Measurements from ENCODE around the gene FNDC8. TPM values are rescaled to one million over a fixed set of nuclear protein-coding genes. Genes with fewer than 3 reads are reported as not detected.

Gene FNDC8
- total RNA-seq, 2 experiments from 2014 or later, result not detected

DNA sequence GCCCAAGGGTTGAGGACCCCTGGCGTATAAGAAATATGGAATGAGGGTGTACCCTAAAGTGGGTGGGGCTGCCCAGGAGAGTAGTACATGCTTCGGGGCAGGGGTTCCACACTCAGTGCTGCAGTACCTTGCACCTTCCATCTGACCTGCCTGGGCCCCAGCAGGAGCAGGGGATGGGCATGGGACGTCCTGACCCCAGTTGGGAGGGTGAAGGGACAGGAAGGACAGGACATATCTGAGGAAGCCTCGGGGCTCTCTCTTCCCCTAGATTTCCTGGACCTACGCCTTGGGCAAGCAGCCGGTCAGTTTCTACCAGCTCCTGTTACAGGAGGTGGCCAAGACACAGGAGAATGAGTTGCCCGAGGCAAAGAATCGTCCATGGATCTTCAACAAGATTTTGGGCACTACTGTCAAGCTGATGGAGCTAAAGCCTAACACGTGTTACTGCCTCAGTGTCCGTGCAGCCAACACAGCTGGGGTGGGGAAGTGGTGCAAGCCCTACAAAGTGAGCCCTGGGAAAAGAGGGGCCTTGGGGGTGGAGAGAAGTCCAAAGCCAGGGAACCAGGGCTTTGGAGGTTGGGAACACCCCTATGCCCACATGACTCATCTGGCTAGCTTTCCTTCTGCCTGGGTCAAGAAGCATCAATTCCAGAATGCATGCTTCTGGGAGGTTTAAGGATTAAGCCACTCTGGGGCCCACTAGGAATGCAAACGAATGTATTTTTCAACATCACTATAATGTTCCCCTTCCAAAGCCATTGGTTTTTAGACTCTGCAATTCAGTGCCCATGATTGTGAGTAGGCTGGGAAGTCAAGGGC, 7.9 kb downstream of the FNDC8 start:
- Histone ChIP-seq H3K27ac (ENCODE audit: low read depth, low read length, poor library complexity, severe bottlenecking) (no peak overlapping the region), H3K9me3 (ENCODE audit: low read length) (no peaks in the 10 kb centered on the region), H3K4me1 (ENCODE audit: insufficient read depth, low read length, poor library complexity, severe bottlenecking) (no peaks in the 10 kb centered on the region), H3K79me2 (ENCODE audit: insufficient read depth, low read depth, low read length) (no peaks in the 10 kb centered on the region), H3K4me3 (ENCODE audit: low read depth, low read length, poor library complexity, severe bottlenecking) (no peak overlapping the region), H4K20me1 (ENCODE audit: insufficient read depth, low read length) (no peaks in the 10 kb centered on the region), H2AFZ (ENCODE audit: low read length) (no peak overlapping the region), H3K9me2 (ENCODE audit: insufficient read depth, low read length) (no peaks in the 10 kb centered on the region), H3K4me2 (ENCODE audit: low read length) (no peak overlapping the region), H3K36me3 (ENCODE audit: insufficient read depth, low read length) (peaks cover 53% of the 10 kb centered on the region)
- ChIA-PET CTCF (ENCODE audit: unreplicated experiment) (interaction anchor here (0.6 kb wide), 1 partner anchor 11 kb away, joined by 4 read pairs; no protein-coding TSS in a partner anchor), POLR2A (interaction anchor here (1.3 kb wide), 1 partner anchor 12 kb away, joined by 4 read pairs; no protein-coding TSS in a partner anchor)
- DNase-seq (ENCODE audit: low spot score), result no peak
- TSS peak; percentile 15 for BruUV-seq (replicated peaks)
- no peak for TF ChIP-seq EZH2phosphoT487 (IDR thresholded peaks at IDR 0.05; ENCODE audit: borderline replicate concordance, low read depth, low read length)
- TF ChIP-seq, protein P1, sequence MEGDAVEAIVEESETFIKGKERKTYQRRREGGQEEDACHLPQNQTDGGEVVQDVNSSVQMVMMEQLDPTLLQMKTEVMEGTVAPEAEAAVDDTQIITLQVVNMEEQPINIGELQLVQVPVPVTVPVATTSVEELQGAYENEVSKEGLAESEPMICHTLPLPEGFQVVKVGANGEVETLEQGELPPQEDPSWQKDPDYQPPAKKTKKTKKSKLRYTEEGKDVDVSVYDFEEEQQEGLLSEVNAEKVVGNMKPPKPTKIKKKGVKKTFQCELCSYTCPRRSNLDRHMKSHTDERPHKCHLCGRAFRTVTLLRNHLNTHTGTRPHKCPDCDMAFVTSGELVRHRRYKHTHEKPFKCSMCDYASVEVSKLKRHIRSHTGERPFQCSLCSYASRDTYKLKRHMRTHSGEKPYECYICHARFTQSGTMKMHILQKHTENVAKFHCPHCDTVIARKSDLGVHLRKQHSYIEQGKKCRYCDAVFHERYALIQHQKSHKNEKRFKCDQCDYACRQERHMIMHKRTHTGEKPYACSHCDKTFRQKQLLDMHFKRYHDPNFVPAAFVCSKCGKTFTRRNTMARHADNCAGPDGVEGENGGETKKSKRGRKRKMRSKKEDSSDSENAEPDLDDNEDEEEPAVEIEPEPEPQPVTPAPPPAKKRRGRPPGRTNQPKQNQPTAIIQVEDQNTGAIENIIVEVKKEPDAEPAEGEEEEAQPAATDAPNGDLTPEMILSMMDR (conservative IDR thresholded peaks at IDR 0.05; ENCODE audit: low read length), result no peak
- intact Hi-C loops (cut with micrococcal nuclease; ENCODE audit: unreplicated experiment), result no loop called here

DNA sequence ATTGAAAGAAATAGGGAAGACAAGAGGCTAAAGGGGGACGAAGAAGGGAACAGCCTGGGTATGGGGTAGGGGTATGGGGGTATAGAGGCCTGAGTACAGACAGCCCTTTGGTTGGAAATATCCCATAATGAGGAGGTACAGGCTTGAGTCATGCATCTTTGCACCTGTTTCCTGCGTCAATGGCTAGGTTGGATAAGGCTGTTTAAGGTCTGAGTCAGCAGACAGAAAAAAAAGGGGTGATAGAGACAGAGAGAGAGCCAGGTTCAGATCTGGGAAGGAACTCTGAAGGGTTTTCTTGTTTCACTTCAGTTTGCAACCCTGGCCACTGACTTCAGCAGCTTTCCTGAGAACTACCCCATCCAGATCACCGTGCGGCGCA, 8.5 kb downstream of the FNDC8 start:
- POLR2A ChIA-PET, result no interaction called here
- CTCF ChIA-PET (ENCODE audit: unreplicated experiment), result no interaction called here
- Histone ChIP-seq H3K79me2 (ENCODE audit: insufficient read depth, low read depth, low read length) (no peaks in the 10 kb centered on the region), H2AFZ (ENCODE audit: low read length) (no peak overlapping the region), H3K9me2 (ENCODE audit: insufficient read depth, low read length) (no peaks in the 10 kb centered on the region), H4K20me1 (ENCODE audit: insufficient read depth, low read length) (no peaks in the 10 kb centered on the region), H3K4me2 (ENCODE audit: low read length) (no peak overlapping the region), H3K9me3 (ENCODE audit: low read length) (no peaks in the 10 kb centered on the region), H3K4me1 (ENCODE audit: insufficient read depth, low read length, poor library complexity, severe bottlenecking) (no peaks in the 10 kb centered on the region), H3K4me3 (ENCODE audit: low read depth, low read length, poor library complexity, severe bottlenecking) (no peak overlapping the region), H3K36me3 (ENCODE audit: insufficient read depth, low read length) (peaks cover 59% of the 10 kb centered on the region), H3K27ac (ENCODE audit: low read depth, low read length, poor library complexity, severe bottlenecking) (no peak overlapping the region)
- no peak for TF ChIP-seq EZH2phosphoT487 (IDR thresholded peaks at IDR 0.05; ENCODE audit: borderline replicate concordance, low read depth, low read length)
- TF ChIP-seq, protein P1 (conservative IDR thresholded peaks at IDR 0.05; ENCODE audit: low read length), result no peak
- intact Hi-C loops (cut with micrococcal nuclease; ENCODE audit: unreplicated experiment), result no loop called here
- BruUV-seq (replicated peaks), result no TSS peak
- DNase-seq (ENCODE audit: low spot score), result no peak

DNA sequence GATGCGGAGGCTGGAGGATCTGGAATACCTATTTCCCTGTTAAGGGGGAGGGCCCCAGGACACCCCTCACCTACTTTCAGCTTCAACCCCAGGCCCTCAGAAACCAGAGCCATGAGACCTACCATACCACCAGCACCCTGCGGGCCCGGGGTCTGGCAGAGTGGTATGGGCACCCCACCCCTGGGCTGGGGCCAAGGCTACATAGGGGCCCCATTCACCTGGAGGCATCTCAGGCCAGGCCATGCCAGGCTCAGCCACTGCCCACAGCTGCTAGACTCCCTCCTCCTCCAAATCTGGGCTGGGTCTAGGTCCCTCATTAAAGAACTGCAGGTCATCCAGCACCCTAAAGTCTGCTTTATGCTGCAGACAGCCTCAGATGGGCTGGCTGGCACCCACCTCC, 9.0 kb downstream of the FNDC8 start:
- no peak overlapping the region for H3K27ac ChIP-seq (ENCODE audit: low read depth, low read length, poor library complexity, severe bottlenecking)
- H3K4me2 ChIP-seq (ENCODE audit: low read length), result no peak overlapping the region
- no peaks in the 10 kb centered on the region for H3K9me3 ChIP-seq (ENCODE audit: low read length)
- H4K20me1 ChIP-seq (ENCODE audit: insufficient read depth, low read length), result no peaks in the 10 kb centered on the region
- intact Hi-C loops (cut with micrococcal nuclease; ENCODE audit: unreplicated experiment), result no loop called here
- H2AFZ ChIP-seq (ENCODE audit: low read length), result no peak overlapping the region
- H3K4me1 ChIP-seq (ENCODE audit: insufficient read depth, low read length, poor library complexity, severe bottlenecking), result no peaks in the 10 kb centered on the region
- no TSS peak for BruUV-seq (replicated peaks)
- DNase-seq (ENCODE audit: low spot score), result no peak
- POLR2A ChIA-PET, result interaction anchor here (0.7 kb wide), 1 partner anchor 44 kb away, joined by 4 read pairs; no protein-coding TSS in a partner anchor
- CTCF ChIA-PET (ENCODE audit: unreplicated experiment), result no interaction called here
- H3K36me3 ChIP-seq (ENCODE audit: insufficient read depth, low read length), result peaks cover 63% of the 10 kb centered on the region
- no peaks in the 10 kb centered on the region for H3K79me2 ChIP-seq (ENCODE audit: insufficient read depth, low read depth, low read length)
- H3K9me2 ChIP-seq (ENCODE audit: insufficient read depth, low read length), result no peaks in the 10 kb centered on the region
- TF ChIP-seq EZH2phosphoT487 (IDR thresholded peaks at IDR 0.05; ENCODE audit: borderline replicate concordance, low read depth, low read length), result no peak
- TF ChIP-seq, protein P1 (conservative IDR thresholded peaks at IDR 0.05; ENCODE audit: low read length), result no peak
- no peak overlapping the region for H3K4me3 ChIP-seq (ENCODE audit: low read depth, low read length, poor library complexity, severe bottlenecking)

All from OCI-LY7 (cell line).